Measurements from ENCODE around the gene UPF3B.
"Not testable (repeated sequence)": the region's sequence is repeated elsewhere in the genome, so short reads cannot be mapped to it uniquely, and the experiment has no call there.

Gene UPF3B, protein sequence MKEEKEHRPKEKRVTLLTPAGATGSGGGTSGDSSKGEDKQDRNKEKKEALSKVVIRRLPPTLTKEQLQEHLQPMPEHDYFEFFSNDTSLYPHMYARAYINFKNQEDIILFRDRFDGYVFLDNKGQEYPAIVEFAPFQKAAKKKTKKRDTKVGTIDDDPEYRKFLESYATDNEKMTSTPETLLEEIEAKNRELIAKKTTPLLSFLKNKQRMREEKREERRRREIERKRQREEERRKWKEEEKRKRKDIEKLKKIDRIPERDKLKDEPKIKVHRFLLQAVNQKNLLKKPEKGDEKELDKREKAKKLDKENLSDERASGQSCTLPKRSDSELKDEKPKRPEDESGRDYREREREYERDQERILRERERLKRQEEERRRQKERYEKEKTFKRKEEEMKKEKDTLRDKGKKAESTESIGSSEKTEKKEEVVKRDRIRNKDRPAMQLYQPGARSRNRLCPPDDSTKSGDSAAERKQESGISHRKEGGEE

DNA sequence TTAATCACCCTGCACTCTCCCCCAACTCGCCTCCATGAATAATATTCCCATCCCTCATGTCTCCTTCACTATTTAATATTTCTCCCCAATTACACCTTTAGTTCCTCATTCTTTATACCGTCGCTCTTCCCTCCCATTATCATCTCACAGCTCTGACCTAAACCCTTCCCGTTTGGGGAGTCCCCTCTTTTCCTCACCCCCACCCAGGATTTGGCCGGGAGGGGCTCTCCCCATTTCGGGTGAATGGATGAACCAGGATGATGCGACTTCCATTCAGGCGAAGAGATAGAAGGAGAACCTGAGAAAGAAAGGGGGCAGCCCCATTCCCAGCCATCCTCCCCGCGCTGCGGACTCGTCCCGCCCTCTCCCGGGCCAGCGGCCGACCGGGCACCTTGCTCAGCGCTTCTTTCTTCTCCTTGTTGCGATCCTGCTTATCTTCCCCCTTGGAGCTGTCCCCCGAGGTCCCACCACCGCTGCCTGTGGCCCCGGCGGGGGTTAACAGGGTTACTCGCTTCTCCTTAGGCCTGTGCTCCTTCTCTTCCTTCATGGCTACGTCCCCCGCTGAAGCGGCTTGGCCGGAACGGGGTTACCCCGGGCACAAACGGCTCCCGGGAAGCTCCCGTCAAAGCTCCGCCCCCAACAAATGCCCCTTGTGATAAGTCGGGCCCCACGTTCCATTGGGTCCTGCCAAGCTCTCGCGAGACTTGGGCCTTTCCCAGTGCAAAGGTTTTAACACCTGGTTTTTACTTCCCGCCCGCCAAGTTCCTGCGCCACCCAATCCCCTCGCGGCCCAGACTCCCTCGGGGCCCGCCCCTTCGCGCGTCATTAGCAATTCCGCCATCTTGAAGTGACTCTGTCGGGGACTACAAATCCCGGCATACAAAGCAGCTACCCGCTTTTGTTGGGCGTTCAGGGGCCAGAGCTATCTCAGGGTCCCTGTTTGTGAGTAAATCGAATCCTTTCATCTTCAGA is at the start of gene UPF3B:
TSS of gene UPF3B (minus strand) at position 582 of the 972 bp plus-strand sequence. CDS start at position 547, 35 bp downstream.
- FAIRE-seq = peak; percentile 94

DNA sequence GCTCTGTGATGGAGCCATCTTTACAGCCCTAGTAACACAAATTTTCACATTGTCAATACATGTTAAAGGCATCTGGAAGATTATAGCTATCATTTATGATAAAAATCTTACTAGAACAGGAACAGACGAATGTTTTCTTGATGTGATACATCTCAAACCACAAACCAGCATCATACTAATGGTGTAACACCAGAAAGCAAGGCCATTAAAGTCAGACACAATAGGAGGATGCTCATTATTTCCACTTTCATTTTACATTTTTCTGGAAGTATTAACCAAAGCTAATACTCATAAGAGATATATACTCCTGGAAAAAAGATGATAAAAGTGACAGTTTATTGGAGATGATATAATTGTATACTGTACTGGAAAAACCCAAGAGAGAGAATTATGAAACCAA is 48.2 kb upstream of the UPF3B start:
- no peak for FAIRE-seq

DNA sequence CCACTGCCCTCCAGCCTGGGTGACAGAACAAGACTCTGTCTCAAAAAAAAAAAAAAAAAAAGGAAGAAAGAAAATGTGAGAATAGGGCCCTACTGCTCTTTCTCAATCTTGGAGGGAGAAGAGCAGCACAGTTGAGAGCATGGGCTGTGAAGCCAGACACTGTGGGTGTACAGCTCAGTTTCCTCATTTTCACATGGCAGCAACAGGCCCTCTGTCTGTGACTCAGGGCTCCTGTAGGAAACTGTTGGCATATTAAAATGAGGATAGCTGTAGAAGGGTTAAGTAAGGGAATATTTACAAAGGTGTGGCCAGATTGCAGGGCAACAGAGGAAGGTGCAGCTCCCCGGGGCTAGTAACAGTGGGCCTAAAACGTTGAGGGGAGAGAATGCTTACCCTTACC is 46.4 kb upstream of the UPF3B start:
- FAIRE-seq = no peak

DNA sequence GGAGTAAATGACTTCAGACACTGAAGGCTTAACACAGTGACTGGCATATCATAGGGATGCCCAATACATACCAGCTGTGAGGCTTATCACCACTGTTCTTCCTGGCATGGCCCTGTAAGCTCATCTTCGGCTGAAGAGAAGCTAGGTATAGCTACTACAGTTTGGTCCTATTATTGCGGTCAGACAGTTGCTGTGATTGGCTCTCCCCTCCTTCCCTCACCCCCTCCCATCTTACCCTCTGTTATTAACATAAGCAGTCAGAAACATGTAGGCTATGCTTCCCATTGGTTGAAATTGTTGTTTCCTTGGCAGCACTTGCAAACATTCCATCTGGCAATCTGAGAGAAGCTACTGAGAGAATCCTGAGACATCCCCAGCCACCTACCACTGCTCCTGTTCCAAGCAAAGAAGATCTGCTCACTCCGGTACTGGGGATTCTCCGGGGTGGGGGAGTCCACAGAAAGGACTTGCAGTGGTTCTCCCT is 43.1 kb upstream of the UPF3B start, which contains the start of gene AKAP14:
TSS of gene AKAP14 (plus strand) at position 51 of the 484 bp plus-strand sequence. CDS start 7,331 bp downstream, outside the sequence.
- no peak for FAIRE-seq

DNA sequence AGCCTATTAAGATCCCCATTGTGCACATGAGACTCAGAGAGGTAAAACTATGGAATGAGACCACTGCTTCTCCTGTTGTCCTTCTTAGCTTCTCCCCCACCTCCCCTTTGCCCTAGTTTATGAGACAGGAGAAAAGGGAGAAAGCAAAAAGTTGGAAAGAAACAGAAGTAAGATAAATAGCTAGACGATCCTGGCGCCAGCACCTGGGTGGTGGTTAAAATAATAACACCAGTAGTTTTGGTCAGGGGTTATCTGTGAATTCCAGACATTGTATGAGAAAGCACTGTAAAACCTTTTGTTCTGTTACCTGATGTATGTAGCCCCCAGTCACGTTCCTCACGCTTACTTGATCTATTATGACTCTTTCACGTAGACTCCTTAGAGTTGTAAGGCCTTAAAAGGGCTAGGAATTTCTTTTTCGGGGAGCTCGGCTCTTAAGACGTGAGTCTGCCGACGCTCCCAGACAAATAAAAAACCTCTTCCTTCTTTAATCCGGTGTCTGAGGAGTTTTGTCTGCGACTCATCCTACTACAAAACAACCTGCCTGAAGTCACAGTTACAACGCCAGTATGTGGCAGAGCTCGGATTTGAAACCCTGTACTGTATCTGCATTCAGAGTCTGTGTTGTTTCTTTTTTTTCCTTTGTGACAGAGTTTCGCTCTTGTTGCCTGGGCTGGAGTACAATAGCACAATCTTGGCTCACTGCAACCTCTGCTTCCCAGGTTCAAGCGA is 39.4 kb upstream of the UPF3B start:
- not testable (repeated sequence) for FAIRE-seq

DNA sequence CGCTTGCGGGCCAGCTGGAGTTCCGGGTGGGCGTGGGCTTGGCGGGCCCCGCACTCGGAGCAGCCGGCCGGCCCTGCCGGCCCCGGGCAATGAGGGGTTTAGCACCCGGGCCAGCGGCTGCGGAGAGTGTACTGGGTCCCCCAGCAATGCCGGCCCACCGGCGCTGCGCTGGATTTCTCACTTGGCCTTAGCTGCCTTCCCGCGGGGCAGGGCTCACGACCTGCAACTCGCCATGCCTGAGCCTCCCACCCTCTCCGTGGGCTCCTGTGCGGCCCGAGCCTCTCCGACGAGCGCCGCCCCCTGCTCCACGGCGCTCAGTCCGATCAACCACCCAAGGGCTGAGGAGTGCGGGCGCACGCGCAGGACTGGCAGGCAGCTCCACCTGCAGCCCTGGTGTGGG is 37.9 kb upstream of the UPF3B start:
- FAIRE-seq = not testable (repeated sequence)

DNA sequence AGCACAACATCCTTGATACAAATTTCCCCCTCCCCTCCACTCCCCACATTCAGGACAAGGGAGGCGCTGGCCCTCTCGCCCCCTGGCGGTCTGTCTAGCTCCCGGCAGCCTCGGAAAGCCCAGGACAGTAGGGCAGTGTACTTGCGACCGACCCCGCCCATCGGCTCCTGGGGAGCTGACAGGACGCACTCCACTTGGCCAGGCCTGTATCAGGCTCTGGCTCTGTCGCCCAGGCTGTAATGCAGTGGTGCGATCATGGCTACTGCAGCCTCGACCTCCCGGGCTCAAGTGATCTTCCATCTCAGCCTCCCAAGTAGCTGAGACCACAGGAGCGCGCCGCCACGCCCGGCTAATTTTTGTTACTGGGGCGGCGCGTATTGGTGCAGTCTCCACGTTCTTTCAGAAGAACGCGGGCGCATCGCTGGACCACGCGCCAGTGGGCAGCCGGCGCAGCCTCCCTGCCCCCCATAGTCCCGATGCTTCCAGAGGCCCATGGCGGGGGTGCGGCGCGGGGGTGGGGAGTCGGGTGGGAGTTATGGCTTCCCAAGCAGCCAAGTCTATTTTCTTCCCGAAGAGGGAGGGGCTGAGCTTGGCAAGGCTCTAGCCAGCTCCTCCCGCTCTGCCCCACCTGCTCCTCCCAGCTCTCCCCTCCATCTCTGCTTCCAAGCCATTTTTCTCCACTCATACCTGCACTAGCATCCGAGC is 35.1 kb upstream of the UPF3B start:
- no peak for FAIRE-seq

DNA sequence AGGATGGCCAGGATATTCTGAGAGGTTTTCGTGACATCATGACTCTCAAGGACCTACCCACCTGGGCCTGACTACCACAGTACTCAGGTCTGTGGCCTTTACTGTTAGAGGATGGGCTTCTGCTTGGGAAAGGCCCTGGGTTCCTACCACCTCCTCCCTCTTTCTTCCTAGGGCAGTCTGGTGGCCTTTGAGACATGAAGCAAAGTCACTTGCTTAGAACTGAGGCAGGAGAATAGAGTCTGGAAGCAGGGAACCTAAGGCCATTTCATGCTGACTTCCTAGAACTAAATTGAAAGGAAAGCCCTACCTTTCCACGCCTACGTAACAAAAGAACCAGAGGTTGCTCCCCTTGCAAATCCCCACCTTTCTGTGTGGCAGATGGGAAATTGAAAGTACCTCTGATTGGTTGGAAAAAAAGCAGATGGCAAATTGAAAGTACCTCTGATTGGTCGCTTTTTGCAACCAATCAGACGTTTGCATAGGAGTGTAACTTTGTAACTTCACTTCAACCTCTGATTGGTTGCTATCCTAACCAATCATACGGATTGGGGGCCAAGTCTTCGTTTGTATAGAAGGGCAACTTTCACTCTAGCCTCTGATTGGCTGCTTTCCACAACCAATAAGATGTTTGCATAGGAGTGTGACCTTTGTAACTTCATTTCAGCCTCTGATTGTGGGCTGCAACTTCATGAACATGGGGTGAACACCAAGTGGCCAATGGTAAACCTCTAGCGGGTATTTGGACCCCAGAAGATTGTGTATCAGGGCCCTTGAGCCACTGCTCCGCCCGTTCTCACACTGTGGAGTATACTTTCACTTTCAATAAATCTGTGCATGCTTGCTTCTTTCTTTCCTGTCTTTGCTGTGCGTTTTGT is 33.0 kb upstream of the UPF3B start:
- no peak for FAIRE-seq

DNA sequence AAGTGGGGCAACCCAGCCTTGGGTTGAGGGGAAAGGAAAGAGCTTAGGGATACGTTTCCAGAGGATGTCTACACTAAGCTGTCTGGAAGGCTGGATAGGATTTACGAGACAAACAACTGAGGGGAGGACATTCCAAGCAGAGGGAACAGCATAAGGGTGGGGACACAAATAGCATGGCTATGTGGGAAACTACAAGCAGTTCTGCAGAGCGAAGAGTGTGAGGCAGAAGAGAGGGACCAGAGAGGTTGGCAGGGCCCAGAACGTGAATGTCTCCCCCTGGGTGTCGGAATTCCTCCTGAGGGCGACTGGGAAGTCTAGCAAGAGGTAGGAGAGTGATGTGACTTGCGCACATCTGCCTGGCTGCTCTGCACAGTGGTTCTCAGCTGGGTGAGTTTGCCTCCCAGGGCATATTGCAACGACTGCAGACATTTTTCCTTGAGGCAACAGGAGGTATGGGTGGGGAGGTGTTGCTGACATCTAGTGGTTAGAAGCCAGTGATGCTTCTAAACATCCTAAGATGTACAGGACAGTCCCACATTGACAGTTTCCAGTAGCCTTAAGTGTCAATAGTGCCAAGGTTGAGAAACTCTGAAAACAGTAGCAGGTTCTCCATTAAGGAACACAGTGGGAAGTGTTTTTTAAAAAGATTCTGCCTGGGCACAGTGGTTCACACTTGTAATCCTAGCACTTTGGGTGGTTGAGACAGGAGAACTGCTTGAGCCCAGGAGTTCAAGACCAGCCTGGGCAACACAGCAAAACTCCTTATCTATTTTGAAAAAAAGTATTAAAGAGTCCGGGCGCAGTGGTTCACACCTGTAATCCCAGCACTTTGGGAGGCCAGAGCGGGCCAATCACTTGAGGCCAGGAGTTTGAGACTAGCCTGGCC is 28.0 kb upstream of the UPF3B start:
- FAIRE-seq = no peak

DNA sequence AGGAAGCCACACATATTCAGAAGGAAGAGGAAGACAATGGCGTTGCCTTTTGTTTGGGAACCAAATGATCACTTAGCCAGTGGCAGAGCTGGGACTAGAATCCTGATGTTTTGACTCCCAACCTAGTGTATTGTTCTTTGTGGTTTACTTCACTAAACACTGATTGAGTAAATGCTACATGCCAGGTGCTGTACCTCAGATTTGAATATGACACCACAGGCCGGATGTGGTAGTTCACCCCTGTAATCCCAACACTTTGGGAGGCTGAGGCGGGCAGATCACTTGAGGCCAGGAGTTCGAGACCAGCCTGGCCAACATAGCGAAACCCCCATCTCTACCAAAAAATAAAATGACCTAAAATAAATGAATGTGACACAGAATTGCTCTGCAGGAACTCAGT is 27.3 kb upstream of the UPF3B start:
- no peak for FAIRE-seq

DNA sequence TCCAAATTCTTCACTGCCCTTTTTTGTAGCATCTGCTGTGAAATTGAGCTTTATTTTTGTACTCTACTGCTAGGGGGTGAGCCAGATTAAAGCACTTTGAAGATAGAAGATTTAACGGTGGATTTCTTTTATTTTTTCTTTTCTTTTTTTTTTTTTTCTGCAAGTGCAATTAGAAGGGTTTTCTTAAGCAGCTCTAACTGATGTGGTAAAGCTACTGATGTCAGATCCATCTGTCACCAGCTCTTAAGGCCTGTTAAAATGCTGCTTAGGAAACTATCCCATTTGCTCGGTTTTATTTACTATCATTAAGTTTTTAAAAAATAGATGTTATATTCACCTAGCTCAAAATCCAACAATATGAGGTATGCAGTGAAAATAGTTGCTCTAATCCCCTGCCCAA is 26.0 kb upstream of the UPF3B start:
- no peak for FAIRE-seq

DNA sequence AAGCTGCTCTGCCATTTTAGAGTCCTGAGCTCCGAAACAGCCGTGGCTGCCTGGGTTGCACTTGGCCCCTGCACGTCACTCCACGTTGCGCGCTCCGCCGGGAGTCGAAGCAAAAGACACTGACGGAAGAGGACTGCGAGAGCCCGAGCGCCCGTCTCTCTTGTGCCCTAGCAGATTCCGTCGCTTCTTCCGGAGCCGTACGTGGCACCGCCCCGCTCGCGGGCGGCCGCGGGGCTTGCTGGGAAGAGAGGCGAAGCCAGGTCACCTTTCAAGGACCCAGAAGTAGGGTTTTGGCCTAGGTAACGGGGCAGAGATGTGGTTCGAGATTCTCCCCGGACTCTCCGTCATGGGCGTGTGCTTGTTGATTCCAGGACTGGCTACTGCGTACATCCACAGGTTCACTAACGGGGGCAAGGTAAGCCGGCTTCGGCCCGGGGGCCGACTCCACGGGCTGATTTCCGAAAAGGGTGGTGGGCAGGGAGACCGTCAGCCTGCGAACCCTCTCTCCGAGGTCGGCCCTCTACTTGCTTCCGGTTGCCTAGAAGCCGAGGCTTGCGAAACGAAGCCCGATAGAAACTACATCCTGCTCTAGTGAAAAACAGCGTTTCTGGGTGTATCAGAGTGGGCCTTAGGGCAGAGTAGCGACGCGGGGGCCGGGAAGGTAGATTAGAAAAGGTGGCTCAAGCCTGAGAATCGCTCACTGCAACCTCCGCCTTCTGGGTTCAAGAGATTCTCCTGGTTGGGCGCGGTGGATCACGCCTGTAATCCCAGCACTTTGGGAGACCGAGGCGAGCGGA is 19.0 kb upstream of the UPF3B start, which contains the start of the genes NDUFA1 and RNF113A:
TSS of gene NDUFA1 (plus strand) at position 234 of the 797 bp plus-strand sequence. CDS start at position 314, 80 bp downstream.
TSS of gene RNF113A (minus strand) at position 135 of the 797 bp plus-strand sequence. CDS start at position 15, 120 bp downstream.
- no peak for FAIRE-seq

DNA sequence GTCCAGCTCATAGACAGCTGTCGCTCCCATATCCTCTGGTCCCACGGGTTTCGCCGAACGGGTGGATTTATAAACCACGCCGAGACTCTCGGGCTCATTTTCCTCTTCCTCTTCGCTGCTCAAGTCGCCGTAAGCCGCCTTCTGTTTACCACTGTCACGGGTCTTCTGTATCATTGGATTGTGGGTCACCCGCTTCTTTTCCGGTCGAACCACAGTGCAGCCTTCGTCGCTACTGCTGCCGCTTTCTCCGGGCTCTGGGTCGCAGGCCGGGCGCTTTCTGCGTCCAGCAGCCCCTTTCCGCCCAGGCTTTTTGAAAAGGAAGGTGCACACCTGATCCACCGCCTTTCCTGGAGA is 18.5 kb upstream of the UPF3B start:
- FAIRE-seq = no peak

DNA sequence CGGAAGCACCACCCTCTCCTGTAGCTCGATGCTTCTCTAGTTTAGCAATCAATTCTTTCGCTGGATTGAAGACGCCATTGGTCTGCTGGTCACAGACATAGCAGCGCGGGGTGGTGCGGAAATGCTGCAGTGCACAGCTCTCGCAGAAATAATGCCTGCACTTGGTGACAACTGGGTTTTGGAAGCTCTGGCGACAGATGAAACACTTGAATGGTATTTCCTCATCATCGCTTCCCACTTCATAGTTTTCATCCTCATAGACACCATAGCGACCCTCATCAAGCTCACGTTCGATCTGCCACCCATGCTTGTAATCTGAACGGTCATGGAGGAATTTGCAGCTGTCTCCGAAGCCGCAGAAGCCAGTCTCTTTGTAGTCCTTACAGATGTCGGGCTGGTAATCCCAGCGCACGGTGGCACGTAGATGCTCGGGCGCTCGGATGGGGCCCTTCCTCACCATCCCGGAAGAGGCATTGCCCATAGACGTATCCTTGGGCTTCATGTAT is 17.9 kb upstream of the UPF3B start:
- FAIRE-seq = no peak

DNA sequence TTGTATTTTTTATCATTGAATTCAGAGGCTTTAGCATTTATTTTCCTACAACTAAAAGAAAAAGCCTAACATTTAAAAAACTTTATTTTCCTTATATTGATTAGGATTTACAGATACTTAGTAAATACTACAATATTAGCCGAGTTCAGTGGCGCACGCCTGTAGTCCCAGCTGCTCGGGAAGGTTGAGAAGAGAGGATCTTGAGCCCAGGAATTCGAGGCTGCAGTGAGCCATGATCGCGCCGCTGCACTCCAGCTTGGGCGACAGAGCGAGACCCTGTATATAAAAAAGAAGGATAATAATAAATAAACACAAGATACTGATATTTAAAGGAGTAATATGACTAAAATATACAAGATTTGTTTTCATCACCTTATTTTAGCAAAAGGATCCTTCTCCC is 681 bp upstream of the UPF3B start:
- no peak for FAIRE-seq

DNA sequence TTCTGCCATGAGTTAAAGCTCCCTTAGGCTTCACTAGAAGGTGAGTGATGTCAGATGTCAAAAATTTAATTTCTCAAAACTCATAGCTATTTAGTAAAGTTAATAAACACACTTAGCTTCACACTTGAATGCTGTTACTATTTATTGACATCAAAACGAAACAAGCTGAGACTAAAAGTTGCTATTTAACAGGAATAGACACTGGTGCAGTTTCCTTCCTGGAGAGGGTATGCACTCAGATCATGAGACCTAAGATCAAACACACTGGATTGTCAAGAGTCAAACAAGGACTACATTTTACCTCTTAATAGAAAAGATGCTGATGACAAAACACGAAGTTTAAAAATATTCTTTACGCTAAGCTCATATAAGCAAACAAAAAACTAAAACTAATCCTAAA is 18.9 kb downstream of the UPF3B start:
- FAIRE-seq = no peak

DNA sequence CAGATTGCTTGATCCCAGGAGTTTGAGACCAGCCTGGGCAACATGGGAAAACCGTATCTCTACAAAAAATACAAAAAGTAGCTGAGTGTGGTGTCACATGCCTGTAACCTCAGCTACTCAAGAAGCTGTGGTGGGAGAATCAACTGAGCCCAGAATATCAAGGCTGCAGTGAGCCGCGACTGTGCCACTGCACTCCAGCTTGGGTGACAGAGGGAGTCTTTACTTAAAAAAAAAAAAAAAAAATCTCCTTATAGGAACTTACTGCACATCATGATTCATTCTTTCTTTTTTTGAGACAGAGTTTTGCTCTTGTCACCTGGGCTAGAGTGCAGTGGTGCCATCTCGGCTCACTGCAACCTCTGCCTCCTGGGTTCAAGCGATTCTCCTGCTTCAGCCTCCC is 24.3 kb downstream of the UPF3B start:
- no peak for FAIRE-seq

DNA sequence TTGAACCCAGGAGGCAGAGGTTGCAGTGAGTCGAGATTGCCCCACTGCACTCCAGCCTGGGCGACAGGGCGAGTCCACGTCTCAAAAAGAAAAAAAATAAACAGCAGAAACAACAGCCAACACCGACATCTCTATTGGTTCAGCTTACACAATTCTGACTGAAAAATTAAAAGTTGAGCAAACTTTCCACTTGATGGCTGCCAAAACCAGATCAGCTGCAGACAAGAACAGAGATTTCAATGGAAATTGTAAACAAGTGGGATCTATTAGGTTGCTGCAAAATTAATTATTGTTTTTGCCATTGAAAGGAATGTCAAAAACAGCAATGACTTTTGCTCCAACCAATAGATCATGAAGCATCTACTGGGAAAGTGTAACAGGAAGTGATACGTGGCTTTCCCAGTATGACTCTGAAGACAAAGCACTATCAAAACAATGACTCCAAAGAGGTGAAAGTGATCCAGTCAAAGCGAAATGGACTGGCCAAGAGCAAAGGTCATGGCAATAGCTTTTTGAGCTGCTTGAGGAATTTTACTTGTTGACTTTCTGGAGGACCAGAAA is 26.3 kb downstream of the UPF3B start:
- FAIRE-seq = no peak
